Type B pancreatic cell (in vitro differentiated cells): ENCODE results near the gene POLR3A. TPM values are rescaled to one million over a fixed set of nuclear protein-coding genes. Genes with fewer than 3 reads are reported as not detected.
A peak's percentile ranks its signal among the peaks of the same experiment; 100 is the strongest.
"Not testable (repeated sequence)": the region's sequence is repeated elsewhere in the genome, so short reads cannot be mapped to it uniquely, and the experiment has no call there.

Experiments
- DNase-seq: peaks from one replicate; pipeline ENCODE4 v3.0.0; 2021; ENCODE audit warnings: mixed read lengths; ENCODE audit not compliant: unreplicated experiment; ENCODE audit errors: extremely low spot score
- H3K27ac Mint-ChIP-seq: 2 replicates; pipeline ENCODE4 v1.8.0; 2021; ENCODE audit warnings: mild to moderate bottlenecking, mixed read lengths
- H3K27me3 Mint-ChIP-seq: 2 replicates; pipeline ENCODE4 v1.8.0; 2021; ENCODE audit warnings: mixed read lengths
- H3K36me3 Mint-ChIP-seq: 2 replicates; pipeline ENCODE4 v1.8.0; 2021; ENCODE audit warnings: mixed read lengths
- H3K4me1 Mint-ChIP-seq: one replicate; pipeline ENCODE4 v1.8.0; 2021; ENCODE audit warnings: mixed read lengths; ENCODE audit not compliant: unreplicated experiment
- H3K4me3 Mint-ChIP-seq: 2 replicates; pipeline ENCODE4 v1.8.0; 2021; ENCODE audit warnings: mild to moderate bottlenecking, mixed read lengths
- H3K9me3 Mint-ChIP-seq: 2 replicates; pipeline ENCODE4 v1.8.0; 2021; ENCODE audit warnings: mixed read lengths
- total RNA-seq: library from RNA; stranded (reverse); gene quantifications from 2 replicates; pipeline ENCODE4 v1.2.1, GENCODE V29; 2021; ENCODE audit warnings: low replicate concordance
- TF ChIP-seq, protein P1 (sequence below): fragments of 200-600 bp; sonication (generic); conservative IDR thresholded peaks from 2 replicates; pipeline ENCODE4 v1.5.0; 2021; ENCODE audit warnings: antibody characterized with exemption, mild to moderate bottlenecking

Gene POLR3A
- total RNA-seq, 1 donor from 2014 or later: 23.8 TPM

DNA sequence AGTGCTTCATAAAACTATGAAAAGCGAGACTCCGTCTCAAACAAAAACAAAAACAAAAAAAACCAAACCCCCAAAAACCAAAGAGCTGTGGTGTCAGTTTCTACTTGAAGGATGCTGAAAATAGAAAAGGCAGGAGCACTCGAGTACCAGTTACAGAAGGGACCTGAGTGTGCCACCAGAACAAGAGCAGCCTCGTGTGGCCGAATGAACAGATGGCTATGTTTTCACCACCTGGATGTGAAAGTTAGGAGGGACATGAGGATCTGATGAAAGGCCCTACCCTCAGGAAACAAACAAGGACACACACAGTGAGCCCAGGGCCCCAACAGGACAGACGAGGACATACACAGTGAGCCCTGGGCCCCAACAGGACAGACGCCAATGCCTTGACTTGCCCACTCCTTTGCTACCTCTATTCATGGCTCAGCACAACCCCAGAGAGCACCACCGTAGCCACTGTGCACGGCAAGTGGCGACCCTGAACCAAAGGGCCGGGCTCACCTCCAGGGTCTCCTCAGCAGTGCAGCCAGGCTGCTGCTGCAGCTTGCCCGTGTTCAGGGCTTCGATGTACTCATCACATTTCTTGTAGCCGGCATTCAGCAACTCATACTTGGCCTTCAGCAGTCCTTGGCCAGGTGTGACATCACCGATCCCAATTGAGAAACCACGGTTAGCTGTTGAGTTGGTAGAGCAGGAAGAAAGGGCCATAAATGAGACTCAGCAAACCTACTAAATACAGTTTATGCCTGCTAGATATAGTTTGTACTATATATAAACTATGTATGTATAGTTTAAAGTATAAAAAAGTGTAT is 24.9 kb downstream of the POLR3A start:
- no peaks in the 10 kb centered on the region for H3K27me3 Mint-ChIP-seq
- peaks cover 35% of the 10 kb centered on the region for H3K36me3 Mint-ChIP-seq
- no peaks in the 10 kb centered on the region for H3K9me3 Mint-ChIP-seq
- H3K27ac Mint-ChIP-seq: no peak overlapping the region
- TF ChIP-seq, protein P1, sequence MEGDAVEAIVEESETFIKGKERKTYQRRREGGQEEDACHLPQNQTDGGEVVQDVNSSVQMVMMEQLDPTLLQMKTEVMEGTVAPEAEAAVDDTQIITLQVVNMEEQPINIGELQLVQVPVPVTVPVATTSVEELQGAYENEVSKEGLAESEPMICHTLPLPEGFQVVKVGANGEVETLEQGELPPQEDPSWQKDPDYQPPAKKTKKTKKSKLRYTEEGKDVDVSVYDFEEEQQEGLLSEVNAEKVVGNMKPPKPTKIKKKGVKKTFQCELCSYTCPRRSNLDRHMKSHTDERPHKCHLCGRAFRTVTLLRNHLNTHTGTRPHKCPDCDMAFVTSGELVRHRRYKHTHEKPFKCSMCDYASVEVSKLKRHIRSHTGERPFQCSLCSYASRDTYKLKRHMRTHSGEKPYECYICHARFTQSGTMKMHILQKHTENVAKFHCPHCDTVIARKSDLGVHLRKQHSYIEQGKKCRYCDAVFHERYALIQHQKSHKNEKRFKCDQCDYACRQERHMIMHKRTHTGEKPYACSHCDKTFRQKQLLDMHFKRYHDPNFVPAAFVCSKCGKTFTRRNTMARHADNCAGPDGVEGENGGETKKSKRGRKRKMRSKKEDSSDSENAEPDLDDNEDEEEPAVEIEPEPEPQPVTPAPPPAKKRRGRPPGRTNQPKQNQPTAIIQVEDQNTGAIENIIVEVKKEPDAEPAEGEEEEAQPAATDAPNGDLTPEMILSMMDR: peak; percentile 18
- DNase-seq: no peak
- no peaks in the 10 kb centered on the region for H3K4me1 Mint-ChIP-seq
- H3K4me3 Mint-ChIP-seq: no peak overlapping the region

DNA sequence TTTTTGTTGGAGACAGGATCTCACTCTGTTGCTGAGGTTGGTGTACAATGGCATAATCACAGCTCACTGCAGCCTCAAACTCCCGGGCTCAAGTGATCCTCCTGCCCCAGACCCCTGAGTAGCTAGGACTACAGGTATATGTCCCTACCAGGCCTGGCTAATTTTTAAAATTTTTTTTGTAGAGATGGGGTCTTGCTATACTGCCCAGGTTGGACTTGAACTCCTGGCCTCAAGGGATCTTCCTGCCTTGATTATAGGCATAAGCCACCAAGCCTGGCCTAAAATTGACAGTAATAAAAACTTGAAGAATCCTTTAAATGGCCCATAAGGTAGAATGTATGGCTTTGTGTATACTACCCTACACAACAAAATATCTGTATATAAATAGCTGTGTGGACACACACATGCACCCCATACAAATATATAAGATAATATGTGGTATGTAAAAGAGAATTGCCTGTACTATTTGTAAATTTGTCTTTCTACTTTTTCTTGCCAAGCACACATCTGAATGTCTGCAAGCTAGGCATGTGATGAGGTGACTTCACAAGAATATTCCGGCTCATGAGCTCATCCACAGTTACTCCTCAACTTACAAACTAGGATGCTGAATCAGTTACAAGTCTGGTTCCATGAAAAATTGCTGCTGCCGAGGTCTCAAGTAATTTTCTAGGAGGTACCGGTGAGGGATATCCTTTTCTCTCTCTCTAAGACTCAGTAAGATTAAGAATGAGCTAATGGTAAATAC is 26.6 kb downstream of the POLR3A start:
- Mint-ChIP-seq H3K4me3 (no peak overlapping the region), H3K27me3 (no peaks in the 10 kb centered on the region), H3K36me3 (peaks cover 39% of the 10 kb centered on the region), H3K27ac (no peak overlapping the region), H3K4me1 (no peaks in the 10 kb centered on the region), H3K9me3 (no peaks in the 10 kb centered on the region)
- TF ChIP-seq, protein P1: no peak
- no peak for DNase-seq

DNA sequence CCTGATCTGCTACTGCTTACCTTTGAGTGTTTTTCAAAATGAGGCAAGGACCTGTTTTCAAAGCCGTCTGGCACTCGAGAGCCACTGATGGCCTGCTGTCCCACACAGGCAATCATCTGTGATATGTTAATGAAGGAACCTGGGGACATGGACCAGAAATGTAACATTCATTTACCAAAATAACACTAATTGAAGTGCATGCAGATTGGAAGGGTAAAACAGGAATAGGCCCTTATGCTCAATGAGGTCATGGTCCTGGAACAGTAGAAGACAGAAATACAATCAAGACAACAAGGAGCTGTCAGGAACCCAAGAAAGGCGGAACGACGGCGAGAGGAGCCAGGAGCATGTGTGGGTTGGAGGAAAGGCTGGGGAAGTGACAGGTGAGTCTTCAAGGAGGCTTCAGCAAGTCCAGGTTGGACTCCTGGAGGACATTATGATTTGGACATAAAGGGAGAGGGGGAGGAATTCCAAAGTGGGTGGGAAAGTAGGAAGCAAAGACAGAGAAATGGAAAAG is 28.3 kb downstream of the POLR3A start:
- Mint-ChIP-seq H3K27me3 (no peaks in the 10 kb centered on the region), H3K4me1 (no peaks in the 10 kb centered on the region), H3K36me3 (peaks cover 42% of the 10 kb centered on the region), H3K9me3 (no peaks in the 10 kb centered on the region), H3K4me3 (no peak overlapping the region), H3K27ac (no peak overlapping the region)
- TF ChIP-seq, protein P1: no peak
- no peak for DNase-seq

DNA sequence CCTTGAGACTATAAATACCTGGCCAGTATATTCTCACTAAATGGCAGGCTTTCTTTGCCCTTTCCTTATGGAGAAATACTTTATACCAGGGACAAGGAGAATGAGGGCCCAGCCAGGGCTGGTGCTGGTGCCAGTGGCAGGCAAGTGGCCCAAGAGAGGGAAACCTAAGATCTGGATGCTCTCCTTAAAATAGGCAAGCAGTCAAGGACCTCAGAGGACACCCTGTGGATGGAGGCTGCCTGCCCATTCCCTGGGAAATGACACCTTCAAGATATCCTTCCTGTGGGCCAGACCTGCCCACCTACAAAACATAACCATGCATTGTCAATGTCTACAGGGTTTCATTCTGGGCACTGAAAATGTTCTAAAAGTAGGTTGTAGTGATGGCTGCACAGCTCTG is 29.1 kb downstream of the POLR3A start:
- no peaks in the 10 kb centered on the region for H3K9me3 Mint-ChIP-seq
- no peak overlapping the region for H3K27ac Mint-ChIP-seq
- H3K36me3 Mint-ChIP-seq: peaks cover 38% of the 10 kb centered on the region
- no peaks in the 10 kb centered on the region for H3K4me1 Mint-ChIP-seq
- DNase-seq: no peak
- H3K4me3 Mint-ChIP-seq: no peak overlapping the region
- no peaks in the 10 kb centered on the region for H3K27me3 Mint-ChIP-seq
- TF ChIP-seq, protein P1: no peak

DNA sequence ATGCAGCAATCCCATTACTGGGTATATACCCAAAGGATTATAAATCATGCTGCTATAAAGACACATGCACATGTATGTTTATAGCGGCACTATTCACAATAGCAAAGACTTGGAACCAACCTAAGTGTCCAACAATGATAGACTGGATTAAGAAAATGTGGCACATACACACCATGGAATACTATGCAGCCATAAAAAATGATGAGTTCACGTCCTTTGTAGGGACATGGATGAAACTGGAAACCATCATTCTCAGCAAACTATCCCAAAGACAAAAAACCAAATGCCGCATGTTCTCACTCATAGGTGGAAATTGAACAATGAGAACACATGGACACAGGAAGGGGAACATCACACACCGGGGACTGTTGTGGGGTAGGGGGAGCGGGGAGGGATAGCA is 30.5 kb downstream of the POLR3A start:
- H3K9me3 Mint-ChIP-seq, H3K4me1 Mint-ChIP-seq, H3K4me3 Mint-ChIP-seq, H3K27ac Mint-ChIP-seq, DNase-seq, H3K27me3 Mint-ChIP-seq: not testable (repeated sequence)
- H3K36me3 Mint-ChIP-seq: peaks cover 40% of the 10 kb centered on the region

DNA sequence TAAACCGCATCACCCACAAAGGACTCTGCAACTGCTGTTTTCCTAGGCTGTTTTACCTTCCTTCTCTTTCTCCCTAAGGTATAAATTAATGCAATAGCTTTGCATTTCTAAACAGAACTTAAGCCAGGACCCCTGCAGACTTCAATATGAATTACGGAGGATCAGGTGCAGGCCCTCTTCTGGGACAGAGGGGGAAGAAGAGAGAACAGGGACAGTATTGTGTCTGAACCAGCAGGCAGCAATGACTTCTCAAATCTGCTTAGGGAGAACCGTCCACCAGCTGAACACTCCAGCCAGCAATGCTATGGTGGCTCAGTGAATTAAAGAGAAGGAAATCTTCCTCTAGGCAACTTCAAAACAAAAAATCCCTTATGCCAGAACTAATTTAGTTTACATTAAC is 35.7 kb downstream of the POLR3A start:
- no peak overlapping the region for H3K4me3 Mint-ChIP-seq
- H3K9me3 Mint-ChIP-seq: no peaks in the 10 kb centered on the region
- no peak for DNase-seq
- TF ChIP-seq, protein P1: no peak
- no peaks in the 10 kb centered on the region for H3K27me3 Mint-ChIP-seq
- peaks cover 48% of the 10 kb centered on the region for H3K36me3 Mint-ChIP-seq
- H3K27ac Mint-ChIP-seq: no peak overlapping the region
- peaks cover 5% of the 10 kb centered on the region for H3K4me1 Mint-ChIP-seq
